Measurements from ENCODE around the gene STIMATE.

STIMATE gene

DNA sequence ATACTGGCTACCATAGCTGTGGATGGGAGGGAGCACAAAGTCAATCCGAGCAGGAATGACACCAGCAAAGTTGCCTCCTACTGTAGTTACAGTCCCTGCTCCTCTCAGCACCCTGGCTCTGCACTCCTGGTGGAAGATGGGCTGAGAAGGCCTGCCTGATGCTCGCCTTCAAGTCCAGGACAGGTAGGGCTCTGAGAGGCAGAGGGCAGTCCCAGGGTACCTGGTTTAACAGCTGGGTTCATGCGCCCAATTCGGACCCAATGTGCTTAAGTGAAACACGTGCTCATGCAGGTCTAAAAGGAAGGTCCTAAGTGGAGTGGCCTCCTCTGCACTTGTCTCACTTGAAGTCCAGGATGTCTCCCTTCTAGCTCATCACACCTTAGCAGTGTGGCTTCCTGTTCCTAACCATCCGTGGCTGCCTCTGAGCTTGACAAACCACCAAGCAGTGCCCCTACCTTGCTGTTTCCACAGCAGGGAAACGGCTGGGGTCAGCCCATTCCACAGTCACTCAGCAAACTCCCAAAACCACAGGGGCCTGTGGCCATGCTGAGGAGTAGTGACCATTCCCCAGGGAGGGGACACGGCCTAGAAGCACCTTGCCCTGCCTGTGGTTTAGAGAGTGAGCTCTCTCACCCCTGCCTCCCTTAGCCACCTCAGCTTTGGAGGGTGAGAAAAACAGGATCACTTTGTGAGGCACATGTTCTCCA is 58.6 kb downstream of the STIMATE start:
- no peak for DNase-seq

DNA sequence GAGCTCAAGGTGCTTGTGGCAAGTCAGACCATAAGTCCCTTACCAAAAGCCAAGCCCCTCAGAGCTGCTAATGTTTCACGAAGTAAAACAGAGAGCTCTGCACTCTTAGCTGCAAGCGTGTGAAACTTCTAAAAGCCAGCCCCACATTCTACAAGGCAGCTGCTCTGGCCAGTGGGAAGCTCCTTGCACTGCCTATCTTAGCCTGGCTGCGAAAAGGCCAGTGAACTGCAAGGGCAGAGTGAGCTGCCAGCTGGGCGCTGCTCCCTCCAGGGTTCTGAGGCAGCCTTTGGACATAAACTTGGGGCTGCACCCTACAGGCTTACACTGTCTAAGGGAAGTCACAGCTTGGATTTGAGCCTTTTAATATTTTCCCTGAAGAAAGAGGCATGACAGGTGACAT is 60.4 kb downstream of the STIMATE start:
- no peak for DNase-seq

- no peak for DNase-seq
Observed at GRCh38 chr3:52836471-52836845, 60.9 kb downstream of the STIMATE start.

GRCh38 chr3:52835766-52836470 is 61.4 kb downstream of the STIMATE start:
- DNase-seq = no peak

GRCh38 chr3:52834871-52835501 is 62.4 kb downstream of the STIMATE start, which contains the start of gene MUSTN1:
TSS of gene MUSTN1 (minus strand) at chr3:52835019. CDS start at chr3:52834948, 71 bp downstream.
- DNase-seq = no peak

DNA sequence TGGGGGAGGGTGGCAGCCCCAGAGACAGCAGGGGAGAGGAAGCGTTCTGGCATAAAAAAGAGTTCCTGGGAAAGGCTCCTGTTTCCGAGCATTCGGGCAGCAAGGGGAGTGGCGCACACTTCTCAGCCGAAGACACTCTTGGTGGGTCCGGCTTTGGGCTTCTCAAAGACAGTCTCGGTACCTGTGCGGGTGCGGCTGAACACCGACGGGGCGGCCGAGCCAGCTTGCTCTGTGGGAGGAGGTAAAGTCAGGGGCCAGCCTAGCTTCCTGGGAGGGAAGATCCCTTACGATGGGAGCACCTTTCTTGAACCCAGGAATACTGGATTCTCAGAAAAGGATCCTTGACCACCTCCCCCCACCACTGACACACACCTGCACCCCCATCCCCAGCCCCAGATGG is 64.1 kb downstream of the STIMATE start:
- DNase-seq = no peak

- DNase-seq = no peak
Observed at GRCh38 chr3:52831500-52832301, 65.6 kb downstream of the STIMATE start.

- DNase-seq = no peak
Observed at GRCh38 chr3:52830535-52831258, 66.7 kb downstream of the STIMATE start, which contains the start of gene ITIH4. TSS of gene ITIH4 (minus strand) at chr3:52830672. CDS start at chr3:52830642, 30 bp downstream.

DNA sequence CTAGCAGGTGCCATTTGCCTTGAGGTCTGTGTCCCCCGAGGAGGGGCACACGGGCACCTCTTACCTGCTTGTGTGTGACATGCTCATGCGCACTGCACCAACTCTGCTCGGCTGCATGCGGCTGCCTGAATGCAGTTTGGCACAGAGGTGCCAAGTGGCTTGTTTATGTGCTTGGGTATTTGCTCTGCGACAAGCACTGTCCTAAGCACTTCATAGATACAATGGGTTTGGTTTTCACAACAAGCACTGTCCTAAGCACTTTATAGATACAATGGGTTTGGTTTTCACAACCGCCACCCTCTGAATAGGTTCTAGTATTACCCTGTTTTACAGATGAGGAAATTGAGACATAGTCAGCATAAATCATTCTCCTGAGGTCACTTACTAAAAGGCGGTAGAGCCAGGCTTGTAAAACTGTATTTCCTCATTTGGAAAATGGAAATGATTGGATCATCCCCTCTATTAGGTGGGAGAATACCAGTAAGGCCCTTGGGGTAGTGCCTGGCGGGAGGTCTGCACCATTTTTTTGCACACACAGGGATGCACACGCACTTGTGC is 67.4 kb downstream of the STIMATE start:
- DNase-seq = no peak

GRCh38 chr3:52829482-52829881 is 67.9 kb downstream of the STIMATE start:
- DNase-seq = no peak

DNA sequence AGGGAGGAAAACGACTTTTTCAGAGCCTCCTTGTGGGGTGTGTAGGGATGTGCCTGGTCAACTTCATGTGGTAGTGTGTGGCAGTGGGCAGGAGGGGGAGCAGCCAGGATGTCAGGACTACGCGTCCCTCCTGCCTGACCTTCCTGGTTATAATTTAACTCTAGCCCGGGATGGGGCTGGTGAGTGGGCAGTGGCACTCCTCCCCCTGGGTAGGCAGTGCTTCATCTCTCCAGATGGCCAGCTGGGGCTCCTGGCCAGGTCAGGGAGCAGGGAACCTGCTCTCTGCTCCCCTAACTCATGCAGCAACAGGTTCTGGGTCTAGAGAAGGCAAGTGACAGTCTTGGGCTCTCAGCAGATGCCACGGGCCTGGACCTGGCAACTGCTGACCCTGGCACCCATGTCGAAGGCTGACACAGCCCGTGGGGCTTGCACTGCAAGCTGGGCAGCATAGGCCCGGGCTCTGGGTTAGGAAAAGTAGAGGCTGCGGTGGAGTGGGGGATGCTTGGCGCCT is 69.4 kb downstream of the STIMATE start:
- no peak for DNase-seq

DNA sequence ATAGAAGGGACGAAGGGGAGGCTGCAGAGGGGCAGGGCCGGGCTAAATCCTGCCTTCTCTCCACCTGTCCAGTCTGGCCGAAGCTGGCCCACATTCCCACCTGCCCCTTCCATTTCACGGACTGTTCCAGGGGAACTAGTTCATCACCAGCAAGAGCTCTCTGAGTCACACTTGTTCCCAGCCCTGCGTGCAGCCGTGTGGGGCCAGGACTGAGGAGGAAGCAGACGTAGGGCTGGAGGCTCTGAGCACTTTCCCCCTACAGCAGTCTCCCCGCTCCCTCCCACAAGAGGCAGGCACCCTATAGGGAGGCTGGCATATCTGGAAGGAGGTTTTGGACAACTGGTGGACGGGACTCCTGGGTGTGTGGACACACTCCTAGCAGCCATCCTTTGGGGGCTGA is 69.9 kb downstream of the STIMATE start:
- no peak for DNase-seq

GRCh38 chr3:52824037-52824436 is 73.3 kb downstream of the STIMATE start:
- no peak for DNase-seq

DNA sequence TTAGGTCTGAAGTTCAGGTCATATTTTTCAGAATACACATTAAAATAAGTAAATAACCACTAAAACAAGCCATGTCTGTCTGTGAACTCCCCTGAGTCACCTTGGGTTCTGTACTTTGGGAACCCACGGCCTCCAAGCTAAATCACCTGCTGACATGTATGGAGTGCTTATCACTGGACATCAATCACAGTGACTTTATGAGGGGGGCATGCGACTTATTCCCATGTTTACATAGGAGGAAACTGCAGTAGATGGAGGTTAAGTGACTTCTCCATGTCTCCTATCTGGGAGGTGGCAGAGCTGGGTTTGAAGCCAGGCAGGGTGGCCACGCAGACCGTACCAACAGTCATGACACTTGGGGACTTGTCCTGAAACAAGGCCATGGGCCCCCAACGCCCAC is 75.0 kb downstream of the STIMATE start:
- DNase-seq = no peak

DNA sequence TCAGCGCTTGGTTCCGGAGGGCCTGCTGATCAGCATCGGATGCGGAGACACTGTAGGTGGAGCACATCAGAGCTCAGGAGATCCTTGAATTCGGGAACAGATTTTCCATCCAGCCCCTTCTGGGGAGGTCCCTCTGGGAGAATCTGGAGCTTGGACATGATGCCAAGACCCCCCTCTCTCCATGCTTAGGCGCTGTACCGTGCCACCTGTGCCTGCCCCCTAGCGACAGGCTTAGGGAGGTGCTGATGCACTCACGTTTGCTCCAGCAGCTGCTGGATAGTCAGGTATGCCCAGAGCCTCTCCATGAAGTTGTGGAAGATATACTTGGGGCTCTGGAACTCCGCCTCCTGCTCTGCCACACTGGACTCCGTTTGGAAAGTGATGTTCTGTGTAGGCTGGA is 76.6 kb downstream of the STIMATE start:
- DNase-seq = peak; percentile 49

DNA sequence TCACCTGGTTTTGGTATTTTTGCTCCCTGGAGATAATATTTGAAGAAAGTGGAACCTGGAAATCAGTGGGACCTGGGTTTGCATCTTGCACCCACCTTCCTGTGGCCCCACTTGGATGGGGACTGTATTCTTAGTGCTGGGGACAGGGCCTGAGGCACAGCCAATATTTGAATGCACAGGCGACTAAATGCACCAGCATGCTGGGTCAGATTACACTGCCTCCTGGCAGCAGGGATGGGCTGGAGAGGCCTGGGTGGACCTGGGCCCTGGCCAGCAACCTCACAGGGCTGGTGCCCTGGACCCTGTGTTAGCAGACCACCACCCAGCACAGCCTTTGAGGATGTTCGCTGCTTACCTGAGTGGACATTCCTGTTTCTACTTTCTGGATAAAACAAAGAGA is 77.4 kb downstream of the STIMATE start:
- DNase-seq = no peak

DNA sequence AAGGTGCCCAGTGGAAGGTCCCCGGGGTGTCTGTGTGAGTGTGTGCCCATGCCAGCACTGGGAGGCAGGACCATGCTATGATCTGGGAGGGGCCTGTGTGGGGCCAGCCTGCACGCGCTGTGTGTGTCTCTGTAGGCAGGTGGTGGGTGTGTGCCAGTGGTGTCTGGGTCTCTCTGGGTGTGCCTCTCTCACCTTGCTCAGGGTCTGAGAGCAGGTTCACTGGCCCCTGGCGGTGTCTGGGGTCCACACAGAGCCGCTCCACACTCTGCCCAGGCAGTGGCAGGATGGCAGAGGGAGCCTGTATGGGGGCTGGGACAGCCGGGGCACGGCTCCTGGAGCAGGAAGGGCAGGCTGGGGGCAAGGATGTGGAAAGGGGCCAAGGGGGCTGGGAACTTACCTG is 79.5 kb downstream of the STIMATE start:
- DNase-seq = no peak

DNA sequence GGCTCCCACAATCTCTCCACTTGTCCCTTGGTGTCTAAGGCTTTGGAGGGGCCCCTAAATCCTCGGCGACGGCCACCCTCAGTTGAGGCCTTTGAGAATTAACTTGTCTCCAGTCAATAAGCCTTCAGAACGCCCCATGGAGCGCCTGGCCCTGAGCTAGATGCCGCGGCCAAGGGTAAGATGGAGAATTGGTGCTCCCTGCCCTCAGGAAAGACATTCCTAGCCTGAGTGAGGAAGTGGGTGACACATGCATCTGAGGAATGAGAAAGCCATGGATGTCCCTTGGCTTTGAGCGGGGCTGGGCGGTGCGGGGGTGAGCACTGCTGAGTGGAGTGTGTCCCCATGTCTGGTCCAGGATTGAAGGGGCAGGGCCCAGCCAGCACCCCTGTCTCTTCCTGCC is 80.1 kb downstream of the STIMATE start:
- DNase-seq = no peak

DNA sequence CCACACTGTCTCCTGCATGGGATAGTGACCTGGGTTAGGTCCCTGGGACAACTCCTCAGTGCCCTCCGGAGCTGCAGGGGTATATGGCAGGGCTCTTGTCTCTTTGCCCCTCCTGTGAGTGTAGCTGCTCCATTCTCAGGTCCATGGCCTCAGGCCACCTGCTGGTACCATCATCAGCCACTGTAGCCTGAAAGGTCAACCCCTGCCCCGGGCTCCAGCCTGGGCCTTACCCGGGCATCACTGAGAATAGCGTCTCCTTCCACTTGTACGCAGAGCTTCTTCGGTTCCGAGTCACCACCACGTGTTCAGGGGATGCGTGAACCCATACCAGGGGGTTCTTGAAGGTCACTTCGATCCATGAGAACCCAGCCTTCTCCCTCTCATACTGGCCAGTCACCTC is 80.7 kb downstream of the STIMATE start:
- DNase-seq = no peak

DNA sequence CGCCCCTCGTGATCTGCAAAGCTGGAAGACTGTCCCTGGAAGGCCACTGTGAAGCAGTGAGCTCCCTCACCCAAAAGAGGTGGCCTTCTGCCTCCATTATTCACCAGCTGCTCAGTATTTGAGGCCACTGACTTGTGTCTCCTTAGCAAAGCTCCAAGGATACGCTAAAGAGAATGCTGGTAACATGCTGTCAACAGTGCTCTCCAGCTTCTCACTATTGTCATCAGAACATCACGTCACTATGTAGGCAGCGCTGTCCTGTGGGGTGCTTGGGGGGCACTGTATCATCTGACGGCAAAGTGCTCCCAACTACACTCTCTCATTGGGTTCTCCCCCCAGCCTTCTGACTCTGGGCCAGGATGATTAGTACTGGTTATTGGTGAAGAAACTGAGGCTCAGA is 81.1 kb downstream of the STIMATE start:
- DNase-seq = no peak

DNA sequence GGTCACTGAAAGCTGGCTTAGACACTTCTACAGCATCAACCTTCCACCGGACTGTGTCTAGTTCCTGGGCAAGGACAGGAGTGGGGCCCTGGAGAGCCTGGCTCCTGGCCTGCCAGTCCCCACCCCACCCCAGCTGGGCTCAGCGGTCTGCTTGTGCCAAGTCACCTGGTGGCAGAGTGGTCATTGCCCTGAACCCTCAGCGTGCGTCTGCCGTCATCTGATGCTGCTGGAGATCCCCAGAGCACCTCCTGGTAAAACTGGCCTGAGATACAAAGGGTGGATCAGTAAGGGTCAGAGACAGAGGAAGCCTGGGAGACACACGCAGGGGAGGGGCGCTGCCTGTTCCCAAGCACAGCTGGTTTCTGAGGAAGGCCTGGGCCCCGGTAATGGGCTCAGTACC is 83.5 kb downstream of the STIMATE start:
- no peak for DNase-seq

- no peak for DNase-seq
Observed at GRCh38 chr3:52811452-52812011, 85.8 kb downstream of the STIMATE start.
